ENCODE results near the gene CD320.
A peak's percentile ranks its signal among the peaks of the same experiment; 100 is the strongest.

The CD320 gene

DNA sequence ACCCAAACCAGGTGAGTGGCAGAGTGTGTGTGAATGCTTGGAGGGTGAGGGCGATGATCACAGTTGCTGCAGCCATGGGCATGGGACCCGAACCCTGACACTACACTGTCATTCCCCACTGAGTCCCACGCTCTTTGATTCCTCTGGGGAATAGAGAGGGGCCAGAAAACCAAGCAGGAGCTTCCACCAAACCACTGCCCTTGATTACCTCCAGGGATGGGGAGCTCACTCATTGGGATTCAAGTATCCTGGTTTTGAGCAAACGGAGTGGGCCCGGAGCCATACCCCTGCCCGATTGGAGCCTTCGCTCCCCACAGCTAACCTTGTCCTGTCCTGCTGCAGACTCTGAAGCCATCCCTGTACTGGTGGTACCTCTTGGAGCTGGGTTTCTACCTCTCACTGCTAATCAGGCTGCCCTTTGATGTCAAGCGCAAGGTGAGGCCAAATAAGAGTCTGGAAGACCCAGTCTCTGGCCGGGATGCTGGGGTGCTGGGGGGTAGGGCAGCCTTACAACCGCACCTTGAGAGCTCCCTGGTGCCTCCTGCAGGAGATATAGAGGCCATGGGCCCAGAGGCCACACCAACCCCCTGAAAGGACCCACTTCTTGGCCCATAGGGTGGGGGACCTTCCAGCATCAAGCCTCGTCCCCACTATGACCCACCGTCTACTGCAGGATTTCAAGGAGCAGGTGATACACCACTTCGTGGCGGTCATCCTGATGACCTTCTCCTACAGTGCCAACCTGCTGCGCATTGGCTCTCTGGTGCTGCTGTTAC, 51.7 kb downstream of the CD320 start:
- no peak overlapping the region for H3K4me3 ChIP-seq (ENCODE audit: low read depth, low read length)
- no peak for TF ChIP-seq CTCF (IDR thresholded peaks at IDR 0.05; ENCODE audit: control insufficient read depth, extremely low read depth, insufficient read depth)
- DNase-seq (ENCODE audit: low read depth), result no peak

- DNase-seq (ENCODE audit: low read depth), result no peak
- no peak for TF ChIP-seq CTCF (IDR thresholded peaks at IDR 0.05; ENCODE audit: control insufficient read depth, extremely low read depth, insufficient read depth)
- H3K4me3 ChIP-seq (ENCODE audit: low read depth, low read length), result no peak overlapping the region
Observed at GRCh38 chr19:8255426-8256125, 52.6 kb downstream of the CD320 start.

DNA sequence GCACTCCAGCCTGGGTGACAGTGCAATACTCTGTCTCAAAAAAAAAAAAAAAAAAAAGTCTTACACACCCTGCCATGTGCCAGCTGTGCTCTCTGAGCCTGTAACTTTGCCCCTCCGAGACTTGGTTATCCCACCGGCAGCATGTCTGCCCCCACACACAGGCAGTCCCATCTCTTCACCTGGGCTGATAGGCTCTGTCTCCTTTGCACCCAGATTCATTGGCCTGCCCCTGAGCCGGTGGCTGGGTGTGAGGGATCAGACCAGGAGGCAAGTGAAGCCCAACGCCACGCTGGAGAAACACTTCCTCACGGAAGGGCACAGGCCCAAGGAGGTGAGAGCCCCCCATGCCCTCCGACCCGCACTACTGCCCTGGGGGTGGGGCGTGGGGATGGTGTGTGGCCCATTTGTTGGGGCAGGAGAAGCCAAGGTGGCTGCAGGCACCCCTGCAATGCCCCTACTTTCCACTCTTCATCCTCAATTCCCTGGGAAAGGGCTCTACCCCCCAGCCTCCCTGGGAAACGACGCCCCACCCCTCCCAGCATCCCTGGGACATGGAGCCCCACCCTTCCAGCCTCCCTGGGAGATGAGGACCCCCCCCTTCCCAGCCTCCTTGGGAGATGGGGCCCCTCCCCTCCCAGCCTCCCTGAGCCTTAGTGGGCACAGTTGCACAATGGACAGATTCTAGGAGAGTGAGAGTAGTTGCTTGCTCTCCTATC, 53.7 kb downstream of the CD320 start:
- no peak for DNase-seq (ENCODE audit: low read depth)
- TF ChIP-seq CTCF (IDR thresholded peaks at IDR 0.05; ENCODE audit: control insufficient read depth, extremely low read depth, insufficient read depth), result no peak
- H3K4me3 ChIP-seq (ENCODE audit: low read depth, low read length), result no peak overlapping the region

- no peak for TF ChIP-seq CTCF (IDR thresholded peaks at IDR 0.05; ENCODE audit: control insufficient read depth, extremely low read depth, insufficient read depth)
Observed at GRCh38 chr19:8253678-8254077, 54.5 kb downstream of the CD320 start.

GRCh38 chr19:8252922-8253589, 55.1 kb downstream of the CD320 start:
- H3K4me3 ChIP-seq (ENCODE audit: low read depth, low read length), result no peak overlapping the region
- DNase-seq (ENCODE audit: low read depth), result peak; percentile 17
- TF ChIP-seq CTCF (IDR thresholded peaks at IDR 0.05; ENCODE audit: control insufficient read depth, extremely low read depth, insufficient read depth), result peak; percentile 91

More at GRCh38 chr19:8253678-8254077, 54.5 kb downstream of the CD320 start:
- no peak overlapping the region for H3K4me3 ChIP-seq (ENCODE audit: low read depth, low read length)
- DNase-seq (ENCODE audit: low read depth), result no peak
